Stimulated activated CD4-positive, alpha-beta T cell treated with anti-CD3 and anti-CD28 coated beads, Interleukin-1b, Interleukin-23, amount 100 ng/mL, for 24 hours (primary cell): Measurements from ENCODE around the gene CENPQ.
"Not testable (repeated sequence)": the region's sequence is repeated elsewhere in the genome, so short reads cannot be mapped to it uniquely, and the experiment has no call there.

Experiments
- DNase-seq, 4 experiments: peaks; one replicate each; pipeline ENCODE4 v3.0.0-alpha.2; 2020; ENCODE audit warnings: low read depth in 4 of 4, low spot score in 1 of 4

The CENPQ gene

GRCh38 chr6:49462927-49463611 lies at the start of gene CENPQ, which contains the start of gene MMUT:
CENPQ (plus strand) TSS chr6:49463370; CDS start chr6:49470177, 6,807 bp downstream.
MMUT (minus strand) TSS chr6:49463253; CDS start chr6:49459466, 3,787 bp downstream.
- DNase-seq = peak; percentile 72 to 87 (median 83)

- DNase-seq = no peak
These were observed 47.8 kb upstream of the CENPQ start for GRCh38 chr6:49415358-49415757.

GRCh38 chr6:49416195-49416594 lies 47.0 kb upstream of the CENPQ start:
- DNase-seq = no peak

- no peak for DNase-seq
These were observed 39.4 kb upstream of the CENPQ start for GRCh38 chr6:49423817-49424216.

GRCh38 chr6:49430187-49430586 lies 33.0 kb upstream of the CENPQ start:
- no peak for DNase-seq

GRCh38 chr6:49430866-49431265 lies 32.3 kb upstream of the CENPQ start:
- DNase-seq = no peak

- no peak for DNase-seq
These were observed 9.9 kb upstream of the CENPQ start for GRCh38 chr6:49453221-49453620.

- no peak for DNase-seq
These were observed 8.1 kb upstream of the CENPQ start for GRCh38 chr6:49454787-49455709.

GRCh38 chr6:49457771-49458170 lies 5.4 kb upstream of the CENPQ start:
- DNase-seq = no peak

GRCh38 chr6:49462071-49462470 lies 1.1 kb upstream of the CENPQ start:
- DNase-seq = no peak

GRCh38 chr6:49462599-49462926 lies 607 bp upstream of the CENPQ start:
- DNase-seq = no peak

GRCh38 chr6:49463612-49463967 lies 420 bp downstream of the CENPQ start:
- no peak for DNase-seq

- no peak for DNase-seq
These were observed 1.5 kb downstream of the CENPQ start for GRCh38 chr6:49464691-49465090.

GRCh38 chr6:49468042-49468441 lies 4.9 kb downstream of the CENPQ start:
- DNase-seq = no peak

GRCh38 chr6:49476564-49476963 lies 13.4 kb downstream of the CENPQ start:
- DNase-seq = not testable (repeated sequence)

GRCh38 chr6:49479308-49479970 lies 16.3 kb downstream of the CENPQ start:
- DNase-seq = no peak

- not testable (repeated sequence) for DNase-seq
These were observed 18.7 kb downstream of the CENPQ start for GRCh38 chr6:49481846-49482245.

GRCh38 chr6:49483380-49483779 lies 20.2 kb downstream of the CENPQ start:
- DNase-seq = not testable (repeated sequence)

- no peak for DNase-seq
These were observed 27.5 kb downstream of the CENPQ start for GRCh38 chr6:49490633-49491032.

GRCh38 chr6:49497304-49497703 lies 34.1 kb downstream of the CENPQ start:
- no peak for DNase-seq

GRCh38 chr6:49499126-49499525 lies 36.0 kb downstream of the CENPQ start:
- no peak for DNase-seq

GRCh38 chr6:49499623-49500022 lies 36.5 kb downstream of the CENPQ start, which contains the start of gene GLYATL3:
GLYATL3 (plus strand) TSS chr6:49499923; CDS start chr6:49511991, 12,068 bp downstream.
- DNase-seq = no peak
